IMR-90 (cell line): ENCODE results near the gene RP2. TPM values are rescaled to one million over a fixed set of nuclear protein-coding genes. Genes with fewer than 3 reads are reported as not detected.
A peak's percentile ranks its signal among the peaks of the same experiment; 100 is the strongest.

Experiments used
- ATAC-seq: fragments of 200-7000 bp; cut with Tn5 transposase; 2 replicates; pipeline ENCODE4 v1.9.1; 2020; ENCODE audit warnings: low read depth, mild to moderate bottlenecking, moderate library complexity
- BruUV-seq: library from RNA; stranded (reverse); fragments of 400-500 nt; replicated peaks from 2 replicates; lab custom pipeline; 2021; lab: Mats Ljungman, UMichigan
- CTCF ChIA-PET: fragments of 300-600 bp; formaldehyde crosslinking; extraction: SDS; loops from one replicate; lab custom pipeline; 2021; ENCODE audit warnings: antibody characterized with exemption; lab: Yijun Ruan, JAX
- POLR2A ChIA-PET: fragments of 300-600 bp; sonication (Branson Sonifier 250); formaldehyde crosslinking; loops from one replicate; lab custom pipeline; 2022; ENCODE audit warnings: antibody characterized with exemption; ENCODE audit not compliant: unreplicated experiment; lab: Charles Lee
- DNase-seq: peaks from one replicate; pipeline ENCODE4 v3.0.0; 2013
- H2AFZ ChIP-seq: replicated peaks from 2 replicates; pipeline ENCODE3; 2013; ENCODE audit warnings: low read length, mild to moderate bottlenecking; ENCODE audit not compliant: poor library complexity
- H2AK5ac ChIP-seq: 2 replicates; pipeline ENCODE4 v1.6.1; 2013; ENCODE audit warnings: low read depth, low read length, inconsistent platforms
- H2AK9ac ChIP-seq: replicated peaks from 2 replicates; pipeline ENCODE3; 2013; ENCODE audit warnings: mild to moderate bottlenecking, low read depth, low read length, moderate library complexity; ENCODE audit not compliant: poor library complexity
- H2BK120ac ChIP-seq: 2 replicates; pipeline ENCODE4 v1.6.1; 2013; ENCODE audit warnings: low read depth, low read length, inconsistent platforms
- H2BK15ac ChIP-seq: 3 replicates; pipeline ENCODE4 v1.6.1; 2013; ENCODE audit warnings: low read depth, low read length, inconsistent platforms
- H2BK20ac ChIP-seq: 2 replicates; pipeline ENCODE4 v1.6.1; 2013; ENCODE audit warnings: low read depth, mild to moderate bottlenecking, inconsistent platforms, low read length, moderate library complexity
- H2BK5ac ChIP-seq: 2 replicates; pipeline ENCODE4 v1.6.1; 2013; ENCODE audit warnings: mild to moderate bottlenecking, low read depth, low read length, inconsistent platforms; ENCODE audit not compliant: poor library complexity, severe bottlenecking
- H3K14ac ChIP-seq: replicated peaks from 2 replicates; pipeline ENCODE4 v1.6.1; 2013; ENCODE audit warnings: low read depth, low read length, inconsistent platforms
- H3K18ac ChIP-seq: 2 replicates; pipeline ENCODE4 v1.6.1; 2013; ENCODE audit warnings: low read depth, low read length, control low read depth
- H3K23ac ChIP-seq: 2 replicates; pipeline ENCODE4 v1.6.1; 2013; ENCODE audit warnings: low read depth, low read length, inconsistent platforms
- H3K27ac ChIP-seq: 2 replicates; pipeline ENCODE4 v1.5.1; 2013; ENCODE audit warnings: mild to moderate bottlenecking, control low read depth, low read length; ENCODE audit not compliant: insufficient read depth
- H3K27me3 ChIP-seq: 2 replicates; pipeline ENCODE4 v1.6.1; 2013; ENCODE audit warnings: low read length; ENCODE audit not compliant: control insufficient read depth, insufficient read depth
- H3K36me3 ChIP-seq: 2 replicates; pipeline ENCODE4 v1.6.1; 2013; ENCODE audit warnings: low read length, mixed read lengths; ENCODE audit not compliant: control insufficient read depth, insufficient read depth
- H3K4ac ChIP-seq: 2 replicates; pipeline ENCODE4 v1.6.1; 2013; ENCODE audit warnings: low read depth, low read length, inconsistent platforms
- H3K4me1 ChIP-seq: 2 replicates; pipeline ENCODE4 v1.6.1; 2013; ENCODE audit warnings: low read length, mixed read lengths; ENCODE audit not compliant: control insufficient read depth, insufficient read depth
- H3K4me2 ChIP-seq: 2 replicates; pipeline ENCODE4 v1.6.1; 2013; ENCODE audit warnings: low read depth, mild to moderate bottlenecking, control low read depth, low read length, moderate library complexity
- H3K4me3 ChIP-seq: 2 replicates; pipeline ENCODE4 v1.5.1; 2013; ENCODE audit warnings: low read depth, mild to moderate bottlenecking, control low read depth, low read length, moderate library complexity; ENCODE audit not compliant: insufficient read depth
- H3K56ac ChIP-seq: 2 replicates; pipeline ENCODE4 v1.6.1; 2013; ENCODE audit warnings: low read length, inconsistent platforms; ENCODE audit not compliant: insufficient read depth; ENCODE audit errors: extremely low read depth
- H3K79me1 ChIP-seq, 2 experiments: 2 replicates each; pipeline ENCODE4 v1.6.1; 2013; ENCODE audit warnings: low read length in 2 of 2, inconsistent platforms in 1 of 2, low read depth in 1 of 2
- H3K9ac ChIP-seq: 2 replicates; pipeline ENCODE4 v1.6.1; 2013; ENCODE audit warnings: low read depth, low read length, control low read depth
- H3K9me1 ChIP-seq: 2 replicates; pipeline ENCODE4 v1.6.1; 2013; ENCODE audit warnings: low read length, inconsistent platforms; ENCODE audit not compliant: insufficient read depth
- H3K9me3 ChIP-seq: 2 replicates; pipeline ENCODE4 v1.6.1; 2013; ENCODE audit warnings: low read length; ENCODE audit not compliant: control insufficient read depth, insufficient read depth
- H4K20me1 ChIP-seq: 2 replicates; pipeline ENCODE4 v1.6.1; 2013; ENCODE audit warnings: low read length, inconsistent platforms; ENCODE audit not compliant: insufficient read depth
- H4K5ac ChIP-seq: 2 replicates; pipeline ENCODE4 v1.6.1; 2013; ENCODE audit warnings: mild to moderate bottlenecking, low read depth, low read length, control low read depth
- H4K8ac ChIP-seq, 2 experiments: 2 replicates each; pipeline ENCODE4 v1.6.1; 2013; ENCODE audit warnings: low read depth in 2 of 2, low read length in 2 of 2, control low read depth in 1 of 2, inconsistent platforms in 1 of 2
- H4K91ac ChIP-seq: 2 replicates; pipeline ENCODE4 v1.6.1; 2013; ENCODE audit warnings: low read depth, low read length, inconsistent platforms; ENCODE audit not compliant: insufficient read depth
- BHLHE40 ChIP-seq: fragments of 150-350 bp; IDR thresholded peaks from 2 replicates; pipeline ENCODE4 v1.6.1; 2016; ENCODE audit warnings: mild to moderate bottlenecking, low read depth, low read length
- MAZ ChIP-seq: IDR thresholded peaks from 2 replicates; pipeline ENCODE4 v1.6.1; 2012; ENCODE audit warnings: low read depth, mild to moderate bottlenecking, low read length, improper control_type of control experiment, moderate library complexity, borderline replicate concordance
- MXI1 ChIP-seq: IDR thresholded peaks from 2 replicates; pipeline ENCODE4 v1.6.1; 2012; ENCODE audit warnings: low read depth, mild to moderate bottlenecking, low read length, moderate library complexity, borderline replicate concordance
- NFE2L2 ChIP-seq: fragments of 150-350 bp; IDR thresholded peaks from 2 replicates; pipeline ENCODE4 v1.6.1; 2016; ENCODE audit warnings: low read depth, mild to moderate bottlenecking, low read length
- RAD21 ChIP-seq: IDR thresholded peaks from 2 replicates; pipeline ENCODE4 v1.6.1; 2012; ENCODE audit warnings: low read length, improper control_type of control experiment
- RFX5 ChIP-seq: IDR thresholded peaks from 2 replicates; pipeline ENCODE4 v1.8.0; 2012; ENCODE audit warnings: low read depth, mild to moderate bottlenecking, low read length, moderate library complexity
- SMC3 ChIP-seq: fragments of 150-350 bp; IDR thresholded peaks from 2 replicates; pipeline ENCODE4 v1.6.1; 2016; ENCODE audit warnings: low read depth, mild to moderate bottlenecking, antibody characterized with exemption, low read length, moderate library complexity
- WGBS, 2 experiments: methylation state at CpG; one replicate each; pipeline versions ENCODE4 v1.1.5 to v1.1.7; 2013; ENCODE audit warnings: missing lambda C conversion rate in 2 of 2; ENCODE audit not compliant: insufficient read length in 1 of 2; ENCODE audit errors: extremely low coverage in 2 of 2; 5-methylcytosine and 5-hydroxymethylcytosine counted together
- dilution Hi-C: fragments of 300-500 bp; cut with HindIII; formaldehyde crosslinking; loops from one replicate; pipeline ENCODE4 v1.14.3; 2018; ENCODE audit warnings: low sequenced_read_pairs; ENCODE audit not compliant: unreplicated experiment
- in situ Hi-C: fragments of 300-500 bp; cut with MboI; formaldehyde crosslinking; loops from 3 replicates; pipeline ENCODE4 v1.14.3; 2019; ENCODE audit warnings: low sequenced_read_pairs, inconsistent platforms, mixed read lengths
- intact Hi-C: fragments of 100-400 bp; cut with micrococcal nuclease; formaldehyde crosslinking; loops from 2 replicates; pipeline ENCODE4 v1.10.0; 2022
- polyA plus RNA-seq, 3 experiments: library from polyadenylated mRNA; depleted of rRNA; stranded (reverse); fragments of >200 nt; gene quantifications; 2 replicates each; pipeline ENCODE4 v1.2.3, GENCODE V29; 2012; ENCODE audit warnings: low replicate concordance in 1 of 3
- total RNA-seq: library from RNA; depleted of rRNA; stranded (reverse); fragments of >200 nt; gene quantifications from 2 replicates; pipeline ENCODE4 v1.2.3, GENCODE V29; 2012
- TF ChIP-seq, protein P1 (sequence below): fragments of 150-350 bp; IDR thresholded peaks from 2 replicates; pipeline ENCODE4 v1.6.1; 2016; ENCODE audit warnings: low read depth, mild to moderate bottlenecking, low read length, moderate library complexity, borderline replicate concordance
- TF ChIP-seq, protein P2 (sequence below): conservative IDR thresholded peaks from 2 replicates; pipeline ENCODE4 v1.5.1; 2012; ENCODE audit warnings: mild to moderate bottlenecking, low read depth, low read length, improper control_type of control experiment
- TF ChIP-seq, protein P3 (sequence below): fragments of 150-350 bp; IDR thresholded peaks from 2 replicates; pipeline ENCODE4 v1.6.1; 2017; ENCODE audit warnings: mild to moderate bottlenecking, antibody characterized with exemption, low read length, low read depth

RP2 gene
- total and polyA plus RNA-seq, 2 of the 4 experiments (the other 2 are of a cell fraction) = 6.8 to 17.0 TPM

DNA sequence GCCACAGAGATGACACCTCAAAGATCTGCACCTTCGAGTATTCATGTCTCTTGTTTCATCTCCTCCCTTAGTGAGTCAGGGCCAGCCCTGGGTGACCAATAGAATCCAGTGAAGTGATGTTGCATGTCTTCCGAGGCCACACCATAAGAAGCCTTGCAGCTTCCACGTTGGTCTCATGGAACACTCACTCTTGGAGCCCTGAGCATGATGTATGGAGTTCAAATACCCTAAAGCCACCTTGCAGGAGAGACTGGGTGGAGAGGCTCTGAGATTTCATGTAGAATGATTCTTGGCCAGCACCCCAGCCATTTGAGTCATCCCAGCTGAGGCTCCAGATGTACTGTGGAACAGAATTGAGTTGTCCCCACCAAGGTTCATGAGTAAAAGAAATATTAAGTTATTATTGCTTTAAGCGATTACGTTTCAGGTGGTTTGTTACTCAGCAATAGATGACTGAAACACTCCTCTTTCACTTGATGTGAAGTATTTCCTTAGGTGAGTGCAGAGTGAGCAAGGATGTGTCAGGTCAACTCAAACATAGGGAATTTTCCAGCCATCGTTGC is 5.0 kb upstream of the RP2 start:
- no peaks in the 10 kb centered on the region for H3K27me3 ChIP-seq
- H3K4me1 ChIP-seq = no peaks in the 10 kb centered on the region
- H2BK120ac ChIP-seq = no peak overlapping the region
- no peak overlapping the region for H3K14ac ChIP-seq
- H3K79me1 ChIP-seq = no peaks in the 10 kb centered on the region
- H3K18ac ChIP-seq = no peak overlapping the region
- H3K9ac ChIP-seq = no peak overlapping the region
- dilution Hi-C loops = no loop called here
- H4K91ac ChIP-seq = no peak overlapping the region
- ChIA-PET POLR2A (interaction anchor here (0.7 kb wide), 1 partner anchor 313 kb away, joined by 3 read pairs; the partner anchor contains the start of gene RBM10), CTCF (interaction anchor here (0.6 kb wide), 1 partner anchor 10 kb away, joined by 3 read pairs; no protein-coding TSS in a partner anchor)
- no peaks in the 10 kb centered on the region for H3K9me3 ChIP-seq
- 0 out of 2 replicates have a peak, but pooled peaks cover 2% of the 10 kb centered on the region for H3K9me1 ChIP-seq
- 14% methylated on average over 1 of the region's 6 CpGs; no CpG with 5 or more reads in 1 of the 2 experiments for WGBS, 2 experiments
- in situ Hi-C loops = no loop called here
- no peak overlapping the region for H2BK5ac ChIP-seq
- peak overlapping the region; percentile 62 for H2AFZ ChIP-seq
- no peaks in the 10 kb centered on the region for H3K36me3 ChIP-seq
- no peak overlapping the region for H3K4me3 ChIP-seq
- no peak for TF ChIP-seq MAZ
- TF ChIP-seq, protein P1, sequence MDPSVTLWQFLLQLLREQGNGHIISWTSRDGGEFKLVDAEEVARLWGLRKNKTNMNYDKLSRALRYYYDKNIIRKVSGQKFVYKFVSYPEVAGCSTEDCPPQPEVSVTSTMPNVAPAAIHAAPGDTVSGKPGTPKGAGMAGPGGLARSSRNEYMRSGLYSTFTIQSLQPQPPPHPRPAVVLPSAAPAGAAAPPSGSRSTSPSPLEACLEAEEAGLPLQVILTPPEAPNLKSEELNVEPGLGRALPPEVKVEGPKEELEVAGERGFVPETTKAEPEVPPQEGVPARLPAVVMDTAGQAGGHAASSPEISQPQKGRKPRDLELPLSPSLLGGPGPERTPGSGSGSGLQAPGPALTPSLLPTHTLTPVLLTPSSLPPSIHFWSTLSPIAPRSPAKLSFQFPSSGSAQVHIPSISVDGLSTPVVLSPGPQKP = no peak
- TF ChIP-seq, protein P2, sequence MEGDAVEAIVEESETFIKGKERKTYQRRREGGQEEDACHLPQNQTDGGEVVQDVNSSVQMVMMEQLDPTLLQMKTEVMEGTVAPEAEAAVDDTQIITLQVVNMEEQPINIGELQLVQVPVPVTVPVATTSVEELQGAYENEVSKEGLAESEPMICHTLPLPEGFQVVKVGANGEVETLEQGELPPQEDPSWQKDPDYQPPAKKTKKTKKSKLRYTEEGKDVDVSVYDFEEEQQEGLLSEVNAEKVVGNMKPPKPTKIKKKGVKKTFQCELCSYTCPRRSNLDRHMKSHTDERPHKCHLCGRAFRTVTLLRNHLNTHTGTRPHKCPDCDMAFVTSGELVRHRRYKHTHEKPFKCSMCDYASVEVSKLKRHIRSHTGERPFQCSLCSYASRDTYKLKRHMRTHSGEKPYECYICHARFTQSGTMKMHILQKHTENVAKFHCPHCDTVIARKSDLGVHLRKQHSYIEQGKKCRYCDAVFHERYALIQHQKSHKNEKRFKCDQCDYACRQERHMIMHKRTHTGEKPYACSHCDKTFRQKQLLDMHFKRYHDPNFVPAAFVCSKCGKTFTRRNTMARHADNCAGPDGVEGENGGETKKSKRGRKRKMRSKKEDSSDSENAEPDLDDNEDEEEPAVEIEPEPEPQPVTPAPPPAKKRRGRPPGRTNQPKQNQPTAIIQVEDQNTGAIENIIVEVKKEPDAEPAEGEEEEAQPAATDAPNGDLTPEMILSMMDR = no peak
- TF ChIP-seq RFX5 = no peak
- TF ChIP-seq BHLHE40 = no peak
- TF ChIP-seq SMC3 = no peak
- TF ChIP-seq NFE2L2 = no peak
- TF ChIP-seq, protein P3, sequence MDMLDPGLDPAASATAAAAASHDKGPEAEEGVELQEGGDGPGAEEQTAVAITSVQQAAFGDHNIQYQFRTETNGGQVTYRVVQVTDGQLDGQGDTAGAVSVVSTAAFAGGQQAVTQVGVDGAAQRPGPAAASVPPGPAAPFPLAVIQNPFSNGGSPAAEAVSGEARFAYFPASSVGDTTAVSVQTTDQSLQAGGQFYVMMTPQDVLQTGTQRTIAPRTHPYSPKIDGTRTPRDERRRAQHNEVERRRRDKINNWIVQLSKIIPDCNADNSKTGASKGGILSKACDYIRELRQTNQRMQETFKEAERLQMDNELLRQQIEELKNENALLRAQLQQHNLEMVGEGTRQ = no peak
- TF ChIP-seq MXI1 = no peak
- TF ChIP-seq RAD21 = no peak
- no peaks in the 10 kb centered on the region; the same call in 1 of the 2 replicates for H4K20me1 ChIP-seq
- H3K23ac ChIP-seq = no peak overlapping the region
- no peak overlapping the region for H4K5ac ChIP-seq
- BruUV-seq = no TSS peak
- no peak overlapping the region for H3K27ac ChIP-seq
- no peak overlapping the region for H3K4me2 ChIP-seq
- no peak overlapping the region for H3K4ac ChIP-seq
- ATAC-seq = no peak
- no peak overlapping the region for H2BK15ac ChIP-seq
- no peak overlapping the region for H2AK5ac ChIP-seq
- intact Hi-C loops = no loop called here
- DNase-seq = peak; percentile 72
- no peak overlapping the region for H3K56ac ChIP-seq
- no peak overlapping the region for H4K8ac ChIP-seq
- no peak overlapping the region for H2BK20ac ChIP-seq
- no peak overlapping the region for H2AK9ac ChIP-seq
